ENCODE measurements around the gene SAMD10. TPM values are rescaled to one million over a fixed set of nuclear protein-coding genes. Genes with fewer than 3 reads are reported as not detected.
A peak's percentile ranks its signal among the peaks of the same experiment; 100 is the strongest.

The SAMD10 gene
- total and polyA plus RNA-seq, 10 of the 15 experiments (the other 5 are each of a cell fraction or from before 2014, with no cell fraction given), result 1.3 to 51.4 (median 17.9) TPM

- TF ChIP-seq SPI1 (IDR thresholded peaks at IDR 0.05; ENCODE audit: borderline replicate concordance, insufficient read depth, low read depth, low read length) (no peak), IRF5 (IDR thresholded peaks at IDR 0.05; ENCODE audit: borderline replicate concordance) (no peak), RUNX3 (IDR thresholded peaks at IDR 0.05; ENCODE audit: low read length) (no peak), KLF5 (IDR thresholded peaks at IDR 0.05; ENCODE audit: partially characterized antibody) (peak; percentile 70), BRCA1 (IDR thresholded peaks at IDR 0.05; ENCODE audit: low read depth, low read length) (no peak), ZNF24 (IDR thresholded peaks at IDR 0.05) (no peak), SP1 (IDR thresholded peaks at IDR 0.05; ENCODE audit: low read depth, low read length) (no peak), SMC3 (IDR thresholded peaks at IDR 0.05; ENCODE audit: borderline replicate concordance, low read length) (no peak), SMARCA5 (IDR thresholded peaks at IDR 0.05) (0 out of 2 replicates have a peak, but pooled peaks have one; percentile 29), FOXM1 (IDR thresholded peaks at IDR 0.05; ENCODE audit: low read depth, low read length) (no peak), CTCF (IDR thresholded peaks at IDR 0.05 in 2 of 3, conservative IDR thresholded peaks at IDR 0.05 in 1 of 3; ENCODE audit: control insufficient read depth in 2 of 3, extremely low read depth in 1 of 3, insufficient read depth in 1 of 3, low read depth in 3 of 3, low read length in 3 of 3) (no peak; a peak in 1 of 6 replicates), USF2 (IDR thresholded peaks at IDR 0.05; ENCODE audit: borderline replicate concordance, low read depth, low read length) (peak; percentile 61), TBL1XR1 (IDR thresholded peaks at IDR 0.05; ENCODE audit: low read depth, low read length) (peak; percentile 73; the same call in 1 of the 2 replicates), CBFB (IDR thresholded peaks at IDR 0.05; ENCODE audit: low read depth) (no peak), CBX3 (IDR thresholded peaks at IDR 0.05; ENCODE audit: borderline replicate concordance, low read depth) (no peak)
- TF ChIP-seq, protein P1, sequence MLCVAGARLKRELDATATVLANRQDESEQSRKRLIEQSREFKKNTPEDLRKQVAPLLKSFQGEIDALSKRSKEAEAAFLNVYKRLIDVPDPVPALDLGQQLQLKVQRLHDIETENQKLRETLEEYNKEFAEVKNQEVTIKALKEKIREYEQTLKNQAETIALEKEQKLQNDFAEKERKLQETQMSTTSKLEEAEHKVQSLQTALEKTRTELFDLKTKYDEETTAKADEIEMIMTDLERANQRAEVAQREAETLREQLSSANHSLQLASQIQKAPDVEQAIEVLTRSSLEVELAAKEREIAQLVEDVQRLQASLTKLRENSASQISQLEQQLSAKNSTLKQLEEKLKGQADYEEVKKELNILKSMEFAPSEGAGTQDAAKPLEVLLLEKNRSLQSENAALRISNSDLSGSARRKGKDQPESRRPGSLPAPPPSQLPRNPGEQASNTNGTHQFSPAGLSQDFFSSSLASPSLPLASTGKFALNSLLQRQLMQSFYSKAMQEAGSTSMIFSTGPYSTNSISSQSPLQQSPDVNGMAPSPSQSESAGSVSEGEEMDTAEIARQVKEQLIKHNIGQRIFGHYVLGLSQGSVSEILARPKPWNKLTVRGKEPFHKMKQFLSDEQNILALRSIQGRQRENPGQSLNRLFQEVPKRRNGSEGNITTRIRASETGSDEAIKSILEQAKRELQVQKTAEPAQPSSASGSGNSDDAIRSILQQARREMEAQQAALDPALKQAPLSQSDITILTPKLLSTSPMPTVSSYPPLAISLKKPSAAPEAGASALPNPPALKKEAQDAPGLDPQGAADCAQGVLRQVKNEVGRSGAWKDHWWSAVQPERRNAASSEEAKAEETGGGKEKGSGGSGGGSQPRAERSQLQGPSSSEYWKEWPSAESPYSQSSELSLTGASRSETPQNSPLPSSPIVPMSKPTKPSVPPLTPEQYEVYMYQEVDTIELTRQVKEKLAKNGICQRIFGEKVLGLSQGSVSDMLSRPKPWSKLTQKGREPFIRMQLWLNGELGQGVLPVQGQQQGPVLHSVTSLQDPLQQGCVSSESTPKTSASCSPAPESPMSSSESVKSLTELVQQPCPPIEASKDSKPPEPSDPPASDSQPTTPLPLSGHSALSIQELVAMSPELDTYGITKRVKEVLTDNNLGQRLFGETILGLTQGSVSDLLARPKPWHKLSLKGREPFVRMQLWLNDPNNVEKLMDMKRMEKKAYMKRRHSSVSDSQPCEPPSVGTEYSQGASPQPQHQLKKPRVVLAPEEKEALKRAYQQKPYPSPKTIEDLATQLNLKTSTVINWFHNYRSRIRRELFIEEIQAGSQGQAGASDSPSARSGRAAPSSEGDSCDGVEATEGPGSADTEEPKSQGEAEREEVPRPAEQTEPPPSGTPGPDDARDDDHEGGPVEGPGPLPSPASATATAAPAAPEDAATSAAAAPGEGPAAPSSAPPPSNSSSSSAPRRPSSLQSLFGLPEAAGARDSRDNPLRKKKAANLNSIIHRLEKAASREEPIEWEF (IDR thresholded peaks at IDR 0.05; ENCODE audit: insufficient replicate concordance, low read depth, low read length), result no peak
- TF ChIP-seq, protein P2, sequence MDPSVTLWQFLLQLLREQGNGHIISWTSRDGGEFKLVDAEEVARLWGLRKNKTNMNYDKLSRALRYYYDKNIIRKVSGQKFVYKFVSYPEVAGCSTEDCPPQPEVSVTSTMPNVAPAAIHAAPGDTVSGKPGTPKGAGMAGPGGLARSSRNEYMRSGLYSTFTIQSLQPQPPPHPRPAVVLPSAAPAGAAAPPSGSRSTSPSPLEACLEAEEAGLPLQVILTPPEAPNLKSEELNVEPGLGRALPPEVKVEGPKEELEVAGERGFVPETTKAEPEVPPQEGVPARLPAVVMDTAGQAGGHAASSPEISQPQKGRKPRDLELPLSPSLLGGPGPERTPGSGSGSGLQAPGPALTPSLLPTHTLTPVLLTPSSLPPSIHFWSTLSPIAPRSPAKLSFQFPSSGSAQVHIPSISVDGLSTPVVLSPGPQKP (IDR thresholded peaks at IDR 0.05; ENCODE audit: low read depth, low read length), result 0 out of 2 replicates have a peak, but pooled peaks have one; percentile 20
These were observed 23.4 kb downstream of the SAMD10 start, which contains the start of gene UCKL1 (continued) for GRCh38 chr20:63955827-63956663.

Measured in GM12878 (cell line).